NB4 (cell line): ENCODE measurements around the gene OPCML.

ENCODE experiments used
- DNase-seq: peaks from one replicate; pipeline ENCODE4 v3.0.0; 2010; ENCODE audit warnings: low read depth
- H3K4me3 ChIP-seq: one replicate; pipeline ENCODE4 v1.5.1; 2011; ENCODE audit warnings: mild to moderate bottlenecking, low read depth, low read length, moderate library complexity
- MYC ChIP-seq: IDR thresholded peaks from 2 replicates; pipeline ENCODE4 v1.6.1; 2011; ENCODE audit warnings: low read depth, low read length
- POLR2A ChIP-seq: IDR thresholded peaks from 2 replicates; pipeline ENCODE4 v1.6.1; 2011; ENCODE audit warnings: mild to moderate bottlenecking; ENCODE audit not compliant: insufficient read length; ENCODE audit errors: extremely low read depth
- TF ChIP-seq, protein P1 (sequence below): IDR thresholded peaks from one replicate; pipeline ENCODE4 v1.5.1; 2012; ENCODE audit warnings: low read depth, low read length
- TF ChIP-seq, protein P2 (sequence below): IDR thresholded peaks from 2 replicates; pipeline ENCODE4 v1.6.1; 2011; ENCODE audit warnings: low read depth, low read length

Gene OPCML

DNA sequence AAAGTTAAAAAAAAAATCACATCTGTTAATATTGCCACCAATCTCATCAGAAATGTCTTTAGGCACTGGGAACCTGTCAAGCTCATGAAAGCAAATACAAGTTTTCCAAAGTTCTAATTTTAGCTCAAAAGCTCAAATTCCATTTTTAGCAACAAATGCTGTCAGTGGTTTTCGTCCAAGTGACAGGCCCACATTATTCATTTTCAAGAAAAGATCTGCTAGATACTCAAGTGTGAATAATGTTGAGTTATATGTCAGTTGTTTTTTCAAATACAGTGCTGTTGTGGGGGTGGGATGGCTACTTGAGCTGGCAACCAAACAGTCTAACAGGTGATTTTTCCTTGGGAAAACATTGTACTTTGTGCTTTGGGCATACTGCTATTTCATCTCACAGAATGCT lies 1072.6 kb downstream of the OPCML start:
- DNase-seq: no peak
- H3K4me3 ChIP-seq: no peak overlapping the region
- TF ChIP-seq, protein P1, sequence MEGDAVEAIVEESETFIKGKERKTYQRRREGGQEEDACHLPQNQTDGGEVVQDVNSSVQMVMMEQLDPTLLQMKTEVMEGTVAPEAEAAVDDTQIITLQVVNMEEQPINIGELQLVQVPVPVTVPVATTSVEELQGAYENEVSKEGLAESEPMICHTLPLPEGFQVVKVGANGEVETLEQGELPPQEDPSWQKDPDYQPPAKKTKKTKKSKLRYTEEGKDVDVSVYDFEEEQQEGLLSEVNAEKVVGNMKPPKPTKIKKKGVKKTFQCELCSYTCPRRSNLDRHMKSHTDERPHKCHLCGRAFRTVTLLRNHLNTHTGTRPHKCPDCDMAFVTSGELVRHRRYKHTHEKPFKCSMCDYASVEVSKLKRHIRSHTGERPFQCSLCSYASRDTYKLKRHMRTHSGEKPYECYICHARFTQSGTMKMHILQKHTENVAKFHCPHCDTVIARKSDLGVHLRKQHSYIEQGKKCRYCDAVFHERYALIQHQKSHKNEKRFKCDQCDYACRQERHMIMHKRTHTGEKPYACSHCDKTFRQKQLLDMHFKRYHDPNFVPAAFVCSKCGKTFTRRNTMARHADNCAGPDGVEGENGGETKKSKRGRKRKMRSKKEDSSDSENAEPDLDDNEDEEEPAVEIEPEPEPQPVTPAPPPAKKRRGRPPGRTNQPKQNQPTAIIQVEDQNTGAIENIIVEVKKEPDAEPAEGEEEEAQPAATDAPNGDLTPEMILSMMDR: no peak
- TF ChIP-seq POLR2A (no peak), MYC (no peak)
- TF ChIP-seq, protein P2, sequence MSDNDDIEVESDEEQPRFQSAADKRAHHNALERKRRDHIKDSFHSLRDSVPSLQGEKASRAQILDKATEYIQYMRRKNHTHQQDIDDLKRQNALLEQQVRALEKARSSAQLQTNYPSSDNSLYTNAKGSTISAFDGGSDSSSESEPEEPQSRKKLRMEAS: no peak

DNA sequence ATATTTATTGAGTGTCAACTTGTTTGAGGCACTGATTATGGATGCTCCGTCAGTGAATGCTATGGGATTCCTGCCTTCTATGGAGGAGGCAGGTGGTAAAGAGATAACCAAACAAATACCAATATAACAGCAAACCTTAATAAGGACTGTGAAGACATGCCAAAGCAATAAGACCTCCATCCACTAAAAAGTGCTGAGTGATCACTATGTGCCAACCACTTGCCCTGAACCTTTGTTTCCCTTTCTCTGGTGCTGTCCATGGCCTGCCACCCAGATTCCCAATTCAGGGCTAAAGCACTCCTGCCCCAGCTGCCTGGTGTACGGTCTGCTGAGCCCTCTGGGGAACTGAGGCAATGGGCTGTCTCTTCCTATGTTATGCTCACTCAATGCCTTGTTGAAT lies 1074.9 kb downstream of the OPCML start:
- no peak for DNase-seq
- H3K4me3 ChIP-seq: no peak overlapping the region
- TF ChIP-seq, protein P2: no peak
- TF ChIP-seq POLR2A: no peak
- TF ChIP-seq MYC: no peak
- TF ChIP-seq, protein P1: no peak

DNA sequence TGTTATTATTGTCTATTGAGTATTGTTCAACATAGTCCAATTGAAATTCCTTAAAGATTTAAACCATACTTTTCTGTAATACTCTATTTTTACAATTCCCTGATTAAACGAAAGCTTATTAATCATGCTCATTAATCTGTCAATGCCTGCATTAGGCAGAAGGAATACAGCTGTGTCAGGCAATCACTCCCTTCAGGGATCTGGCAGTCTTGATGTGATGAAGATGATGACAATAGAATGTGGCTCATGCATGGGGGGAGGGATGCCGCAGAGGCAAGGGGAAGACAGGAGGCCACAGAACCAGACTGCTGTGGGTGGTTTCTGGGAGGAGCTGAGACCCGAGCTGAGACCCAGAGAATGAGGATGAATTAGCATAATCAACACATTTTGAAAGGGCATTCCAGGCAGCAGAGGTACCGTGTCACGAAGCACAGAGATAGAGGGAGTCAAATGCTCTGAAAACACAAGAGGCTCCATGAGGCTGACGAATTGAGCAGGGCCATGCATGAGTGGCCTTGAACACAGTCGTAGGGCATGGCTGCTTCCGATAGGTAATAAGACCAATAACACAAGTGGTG lies 1075.5 kb downstream of the OPCML start:
- no peak for DNase-seq
- no peak for TF ChIP-seq MYC
- TF ChIP-seq, protein P2: no peak
- TF ChIP-seq POLR2A: no peak
- TF ChIP-seq, protein P1: no peak
- H3K4me3 ChIP-seq: no peak overlapping the region

DNA sequence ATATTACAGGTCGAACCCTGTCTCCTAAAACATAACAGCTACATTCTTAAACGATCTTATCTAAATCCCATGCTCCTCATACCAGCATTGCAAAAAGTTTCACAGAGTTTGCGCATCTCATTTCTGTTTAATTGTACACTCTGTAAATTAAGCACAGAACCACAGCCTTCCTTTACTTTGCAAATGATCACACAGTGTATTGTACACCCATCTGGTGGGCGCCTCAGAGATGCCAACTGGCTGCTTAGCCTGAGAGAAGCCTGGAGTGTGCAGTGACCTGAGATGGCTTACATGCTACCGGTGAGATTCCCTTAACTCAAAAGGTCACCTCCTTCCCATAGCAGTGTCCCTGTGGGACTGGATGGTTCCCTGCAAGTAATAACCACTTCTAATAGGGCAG lies 1077.3 kb downstream of the OPCML start:
- H3K4me3 ChIP-seq: no peak overlapping the region
- no peak for TF ChIP-seq MYC
- TF ChIP-seq, protein P2: no peak
- no peak for TF ChIP-seq POLR2A
- TF ChIP-seq, protein P1: no peak
- no peak for DNase-seq

DNA sequence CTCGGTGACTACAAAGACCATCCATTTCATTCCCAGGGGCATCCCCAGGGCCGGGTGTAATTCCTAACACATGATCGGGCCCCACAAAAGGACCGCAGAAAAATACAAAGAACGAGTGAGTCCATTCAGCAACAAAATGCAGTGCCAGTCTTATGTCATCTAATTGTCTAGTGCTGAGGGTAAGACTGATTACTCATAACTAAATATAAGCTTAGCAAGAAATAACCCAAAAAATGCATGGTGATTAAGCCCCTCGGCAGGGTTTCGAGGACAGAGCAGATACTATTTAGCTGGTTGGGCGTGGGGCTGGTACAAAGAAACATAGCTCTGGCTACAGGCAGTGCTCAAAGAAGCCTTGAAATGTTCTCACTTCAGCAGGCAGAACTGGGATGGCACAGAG lies 1078.9 kb downstream of the OPCML start:
- no peak overlapping the region for H3K4me3 ChIP-seq
- TF ChIP-seq, protein P2: no peak
- TF ChIP-seq POLR2A (no peak), MYC (no peak)
- TF ChIP-seq, protein P1: no peak
- DNase-seq: no peak

DNA sequence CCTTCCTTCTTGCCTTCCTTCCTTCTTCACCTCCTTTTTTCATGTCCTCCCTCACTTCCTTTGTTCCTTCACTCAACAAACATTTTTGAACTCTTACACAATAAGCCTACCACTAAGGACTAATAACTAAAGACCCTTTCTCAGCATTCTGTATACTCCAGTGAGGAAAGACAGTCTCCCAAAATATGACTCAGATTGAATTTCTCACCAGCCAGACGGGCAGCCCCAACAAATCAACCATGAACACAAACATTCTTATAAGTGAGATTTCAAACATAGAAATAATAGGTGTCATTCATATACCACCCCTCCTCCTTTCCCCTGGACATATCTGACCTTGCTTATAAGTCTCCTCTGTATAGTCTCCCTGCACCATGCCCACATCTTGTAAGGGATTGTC lies 1079.7 kb downstream of the OPCML start:
- no peak for DNase-seq
- TF ChIP-seq, protein P2: no peak
- TF ChIP-seq POLR2A: no peak

More for the DNA sequence above, 1079.7 kb downstream of the OPCML start:
- H3K4me3 ChIP-seq: no peak overlapping the region
